Neural cell (in vitro differentiated cells): ENCODE data around the gene ARL15. TPM values are rescaled to one million over a fixed set of nuclear protein-coding genes. Genes with fewer than 3 reads are reported as not detected.

Source experiments
- H2AFZ ChIP-seq: fragments of 200-600, 300-800 bp; sonication (generic), shearing (Covaris generic); 2 replicates; pipeline ENCODE4 v1.6.0; 2014; ENCODE audit warnings: low read depth, mild to moderate bottlenecking, antibody characterized with exemption, low read length, moderate library complexity
- H3F3A ChIP-seq: fragments of 200-600 bp; shearing (Covaris generic); 2 replicates; pipeline ENCODE4 v1.6.1; 2016; ENCODE audit warnings: mild to moderate bottlenecking, moderate library complexity, mixed read lengths, antibody characterized with exemption, low read length; ENCODE audit not compliant: insufficient read depth, poor library complexity, severe bottlenecking
- H3K27ac ChIP-seq: fragments of 200-600, 300-800 bp; sonication (generic), shearing (Covaris generic); 2 replicates; pipeline ENCODE4 v1.5.1; 2014; ENCODE audit warnings: mild to moderate bottlenecking, low read length, moderate library complexity
- H3K27me3 ChIP-seq: fragments of 300-800, 200-600 bp; sonication (generic), shearing (Covaris generic); 2 replicates; pipeline ENCODE4 v1.6.0; 2014; ENCODE audit warnings: mild to moderate bottlenecking, low read depth, low read length, moderate library complexity; ENCODE audit not compliant: insufficient read depth
- H3K36me3 ChIP-seq: fragments of 300-800, 200-600 bp; sonication (generic), shearing (Covaris generic); 2 replicates; pipeline ENCODE4 v1.5.1; 2014; ENCODE audit warnings: mild to moderate bottlenecking, antibody characterized with exemption, low read length, moderate library complexity; ENCODE audit not compliant: insufficient read depth
- H3K4me2 ChIP-seq: fragments of 300-800, 200-600 bp; sonication (generic), shearing (Covaris generic); 2 replicates; pipeline ENCODE4 v1.6.0; 2014; ENCODE audit warnings: mild to moderate bottlenecking, low read length
- H3K4me3 ChIP-seq: fragments of 300-800, 200-600 bp; sonication (generic), shearing (Covaris generic); 2 replicates; pipeline ENCODE4 v1.5.1; 2014; ENCODE audit warnings: mild to moderate bottlenecking, low read length, moderate library complexity
- H3K79me2 ChIP-seq: fragments of 200-600 bp; shearing (Covaris generic); replicated peaks from 2 replicates; pipeline ENCODE4 v1.6.0; 2014; ENCODE audit warnings: mild to moderate bottlenecking, low read length, moderate library complexity; ENCODE audit not compliant: insufficient read depth
- H3K9ac ChIP-seq: fragments of 300-800, 200-600 bp; sonication (generic), shearing (Covaris generic); 2 replicates; pipeline ENCODE4 v1.6.1; 2016; ENCODE audit warnings: mild to moderate bottlenecking, low read length, mixed read lengths
- H3K9me2 ChIP-seq: fragments of 200-600 bp; shearing (Covaris generic); 2 replicates; pipeline ENCODE4 v1.6.1; 2016; ENCODE audit warnings: mild to moderate bottlenecking, low read length, mixed read lengths; ENCODE audit not compliant: insufficient read depth
- H3K9me3 ChIP-seq: fragments of 200-600, 300-800 bp; sonication (generic), shearing (Covaris generic); 2 replicates; pipeline ENCODE4 v1.6.1; 2016; ENCODE audit warnings: mild to moderate bottlenecking, mixed run types, low read length, moderate library complexity, mixed read lengths
- H4K20me1 ChIP-seq: fragments of 200-600 bp; shearing (Covaris generic); 2 replicates; pipeline ENCODE4 v1.6.1; 2016; ENCODE audit warnings: mild to moderate bottlenecking, mixed run types; ENCODE audit not compliant: insufficient read depth
- EP300 ChIP-seq: fragments of 450-650 bp; conservative IDR thresholded peaks from 2 replicates; pipeline ENCODE4 v1.6.1; 2014; ENCODE audit warnings: antibody characterized with exemption, mild to moderate bottlenecking, moderate library complexity; ENCODE audit not compliant: poor library complexity, severe bottlenecking
- EZH2 ChIP-seq: fragments of 200-600, 300-800 bp; shearing (Covaris generic), sonication (generic); IDR thresholded peaks from 2 replicates; pipeline ENCODE4 v1.6.1; 2014; ENCODE audit warnings: antibody characterized with exemption, low read length, borderline replicate concordance, mild to moderate bottlenecking; ENCODE audit not compliant: insufficient read depth, poor library complexity, severe bottlenecking
- MXI1 ChIP-seq: fragments of 450-650 bp; conservative IDR thresholded peaks from 2 replicates; pipeline ENCODE4 v1.6.1; 2014; ENCODE audit warnings: antibody characterized with exemption, mild to moderate bottlenecking; ENCODE audit not compliant: poor library complexity, severe bottlenecking
- POLR2AphosphoS5 ChIP-seq: IDR thresholded peaks from 2 replicates; pipeline ENCODE4 v1.6.1; 2012
- RAD21 ChIP-seq: fragments of 450-650 bp; conservative IDR thresholded peaks from 2 replicates; pipeline ENCODE4 v1.6.1; 2014; ENCODE audit warnings: antibody characterized with exemption, mild to moderate bottlenecking, moderate library complexity
- REST ChIP-seq: IDR thresholded peaks from 2 replicates; pipeline ENCODE4 v1.6.1; 2012; ENCODE audit warnings: borderline replicate concordance
- SMC3 ChIP-seq: fragments of 450-650 bp; conservative IDR thresholded peaks from 2 replicates; pipeline ENCODE4 v1.6.1; 2014; ENCODE audit warnings: antibody characterized with exemption, mild to moderate bottlenecking, moderate library complexity; ENCODE audit not compliant: poor library complexity
- TAF1 ChIP-seq: IDR thresholded peaks from 2 replicates; pipeline ENCODE4 v1.6.1; 2012; ENCODE audit warnings: low read depth
- polyA plus RNA-seq: library from polyadenylated mRNA; depleted of rRNA; stranded (reverse); fragments of >200 nt; gene quantifications from 2 replicates; pipeline ENCODE4 v1.2.3, GENCODE V29; 2014
- TF ChIP-seq, protein P1 (sequence below): fragments of 450-650 bp; IDR thresholded peaks from 2 replicates; pipeline ENCODE4 v1.5.1; 2014; ENCODE audit warnings: antibody characterized with exemption, mild to moderate bottlenecking, moderate library complexity; ENCODE audit not compliant: poor library complexity, severe bottlenecking

ARL15 gene
- polyA plus RNA-seq, 1 donor from 2014 or later = 51.9 TPM

DNA sequence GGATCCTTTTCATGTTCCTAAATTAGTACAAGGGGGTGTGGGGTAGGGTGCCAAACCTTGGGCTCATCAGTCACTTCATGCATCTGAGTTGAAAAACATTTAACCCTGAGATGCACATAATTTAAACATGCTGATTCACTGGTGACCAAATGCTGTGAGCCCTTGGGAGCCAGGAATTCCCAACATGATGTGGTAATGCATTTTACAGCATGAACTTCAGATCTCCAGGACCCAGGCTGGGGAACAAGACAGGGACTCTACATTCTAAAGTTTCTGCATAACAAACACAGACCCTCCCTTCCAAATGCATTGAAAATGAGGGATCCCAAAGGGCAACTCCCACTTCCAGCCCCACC is 427.7 kb downstream of the ARL15 start:
- Histone ChIP-seq H4K20me1 (no peaks in the 10 kb centered on the region), H3K27ac (no peak overlapping the region), H3K9me3 (no peaks in the 10 kb centered on the region), H3K79me2 (no peaks in the 10 kb centered on the region), H3K4me2 (no peak overlapping the region), H3K36me3 (no peaks in the 10 kb centered on the region), H3F3A (no peaks in the 10 kb centered on the region), H3K9ac (no peak overlapping the region), H3K27me3 (no peaks in the 10 kb centered on the region), H2AFZ (no peak overlapping the region), H3K4me3 (no peak overlapping the region), H3K9me2 (no peaks in the 10 kb centered on the region)
- TF ChIP-seq, protein P1, sequence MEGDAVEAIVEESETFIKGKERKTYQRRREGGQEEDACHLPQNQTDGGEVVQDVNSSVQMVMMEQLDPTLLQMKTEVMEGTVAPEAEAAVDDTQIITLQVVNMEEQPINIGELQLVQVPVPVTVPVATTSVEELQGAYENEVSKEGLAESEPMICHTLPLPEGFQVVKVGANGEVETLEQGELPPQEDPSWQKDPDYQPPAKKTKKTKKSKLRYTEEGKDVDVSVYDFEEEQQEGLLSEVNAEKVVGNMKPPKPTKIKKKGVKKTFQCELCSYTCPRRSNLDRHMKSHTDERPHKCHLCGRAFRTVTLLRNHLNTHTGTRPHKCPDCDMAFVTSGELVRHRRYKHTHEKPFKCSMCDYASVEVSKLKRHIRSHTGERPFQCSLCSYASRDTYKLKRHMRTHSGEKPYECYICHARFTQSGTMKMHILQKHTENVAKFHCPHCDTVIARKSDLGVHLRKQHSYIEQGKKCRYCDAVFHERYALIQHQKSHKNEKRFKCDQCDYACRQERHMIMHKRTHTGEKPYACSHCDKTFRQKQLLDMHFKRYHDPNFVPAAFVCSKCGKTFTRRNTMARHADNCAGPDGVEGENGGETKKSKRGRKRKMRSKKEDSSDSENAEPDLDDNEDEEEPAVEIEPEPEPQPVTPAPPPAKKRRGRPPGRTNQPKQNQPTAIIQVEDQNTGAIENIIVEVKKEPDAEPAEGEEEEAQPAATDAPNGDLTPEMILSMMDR = no peak
- no peak for TF ChIP-seq REST
- TF ChIP-seq SMC3 = no peak
- no peak for TF ChIP-seq POLR2AphosphoS5
- no peak for TF ChIP-seq EP300
- no peak for TF ChIP-seq EZH2
- no peak for TF ChIP-seq MXI1
- TF ChIP-seq TAF1 = no peak
- TF ChIP-seq RAD21 = no peak

DNA sequence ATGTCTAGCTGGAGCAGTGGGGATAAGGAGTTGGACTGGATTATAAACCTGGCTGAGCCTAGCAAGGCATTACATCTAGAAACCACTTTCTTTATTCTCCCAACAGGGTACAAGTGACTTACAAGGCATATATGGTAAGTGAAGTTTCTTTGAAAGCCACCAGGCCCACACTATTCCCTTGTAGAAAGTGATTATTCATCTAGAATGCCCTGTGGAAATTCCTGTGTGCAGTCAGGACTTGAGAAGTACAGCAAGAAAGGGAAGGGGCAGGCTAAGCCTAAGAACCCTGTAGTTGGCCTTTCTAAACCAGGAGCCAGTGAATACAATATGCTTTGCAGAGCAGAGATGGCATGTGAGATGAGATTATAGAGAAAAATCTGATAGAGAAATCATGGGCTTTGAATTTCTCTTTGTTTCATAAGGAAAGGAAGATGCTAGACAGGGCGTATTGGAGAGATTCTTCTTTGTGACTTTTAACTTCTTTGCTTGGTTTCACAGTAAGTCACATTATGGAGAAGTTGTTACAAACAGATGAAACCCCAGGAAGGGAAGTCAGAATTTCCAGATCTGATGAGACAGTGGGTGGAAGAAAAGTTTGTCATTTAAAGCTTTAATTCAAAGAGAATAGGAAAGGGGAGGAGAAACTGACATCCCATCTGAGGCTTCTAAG is 428.2 kb downstream of the ARL15 start:
- Histone ChIP-seq H3K36me3 (no peaks in the 10 kb centered on the region), H4K20me1 (no peaks in the 10 kb centered on the region), H3K27ac (no peak overlapping the region), H3K79me2 (no peaks in the 10 kb centered on the region), H3K9ac (no peak overlapping the region), H3K27me3 (no peaks in the 10 kb centered on the region), H3K4me2 (no peak overlapping the region), H3K4me3 (no peak overlapping the region), H3K9me3 (no peaks in the 10 kb centered on the region), H3F3A (no peaks in the 10 kb centered on the region), H3K9me2 (no peaks in the 10 kb centered on the region), H2AFZ (no peak overlapping the region)
- TF ChIP-seq SMC3 (no peak), REST (no peak), POLR2AphosphoS5 (no peak), TAF1 (no peak), MXI1 (no peak), EP300 (no peak), EZH2 (no peak), RAD21 (no peak)
- TF ChIP-seq, protein P1 = no peak
